PC-9 (cell line): ENCODE results near the gene PIK3R5. TPM values are rescaled to one million over a fixed set of nuclear protein-coding genes. Genes with fewer than 3 reads are reported as not detected.

Experiments used
- BruUV-seq: library from RNA; stranded (reverse); fragments of 400-500 nt; replicated peaks from 2 replicates; lab custom pipeline; 2021; lab: Mats Ljungman, UMichigan
- CTCF ChIA-PET: fragments of 300-600 bp; sonication (Branson Sonifier 250); formaldehyde crosslinking; loops from one replicate; lab custom pipeline; 2022; ENCODE audit warnings: antibody characterized with exemption; lab: Charles Lee
- POLR2A ChIA-PET: fragments of 300-600 bp; sonication (Branson Sonifier 250); formaldehyde crosslinking; loops from one replicate; lab custom pipeline; 2022; ENCODE audit warnings: antibody characterized with exemption; ENCODE audit not compliant: unreplicated experiment; lab: Charles Lee
- DNase-seq, 2 experiments: peaks; one replicate each; pipeline versions ENCODE4 v3.0.0 to v3.0.0-alpha.2; 2015 to 2022; ENCODE audit warnings: mixed read lengths in 1 of 2
- H2AFZ ChIP-seq: fragments of 200-600 bp; sonication (generic); 2 replicates; pipeline ENCODE4 v1.8.1; 2017; ENCODE audit warnings: antibody characterized with exemption
- H3F3A ChIP-seq: fragments of 200-600 bp; sonication (generic); 2 replicates; pipeline ENCODE4 v1.8.1; 2017; ENCODE audit warnings: antibody characterized with exemption, mild to moderate bottlenecking, low read depth; ENCODE audit not compliant: insufficient read depth
- H3K27ac ChIP-seq: fragments of 200-600 bp; sonication (generic); 2 replicates; pipeline ENCODE4 v1.6.1; 2016; ENCODE audit warnings: mixed run types
- H3K27me3 ChIP-seq: fragments of 200-600 bp; sonication (generic); 2 replicates; pipeline ENCODE4 v1.6.1; 2016; ENCODE audit warnings: low read depth, mixed run types; ENCODE audit not compliant: insufficient read depth
- H3K36me3 ChIP-seq: fragments of 200-600 bp; sonication (generic); 2 replicates; pipeline ENCODE4 v1.6.1; 2016; ENCODE audit warnings: low read depth, mixed run types
- H3K4me1 ChIP-seq: fragments of 200-600 bp; sonication (generic); replicated peaks from 2 replicates; pipeline ENCODE4 v1.6.1; 2016; ENCODE audit warnings: mixed run types; ENCODE audit not compliant: insufficient read depth
- H3K4me2 ChIP-seq: fragments of 200-600 bp; sonication (generic); 2 replicates; pipeline ENCODE4 v1.6.1; 2017; ENCODE audit warnings: mixed run types
- H3K4me3 ChIP-seq: fragments of 200-600 bp; sonication (generic); 2 replicates; pipeline ENCODE4 v1.6.1; 2016; ENCODE audit warnings: mixed run types
- H3K79me2 ChIP-seq: fragments of 200-600 bp; sonication (generic); 2 replicates; pipeline ENCODE4 v1.6.1; 2017; ENCODE audit warnings: low read depth, mixed run types
- H3K9me2 ChIP-seq: fragments of 200-600 bp; sonication (generic); 2 replicates; pipeline ENCODE4 v1.8.1; 2017; ENCODE audit warnings: mild to moderate bottlenecking; ENCODE audit not compliant: insufficient read depth
- H3K9me3 ChIP-seq: fragments of 200-600 bp; sonication (generic); 2 replicates; pipeline ENCODE4 v1.8.1; 2016; ENCODE audit warnings: low read depth; ENCODE audit not compliant: insufficient read depth
- H4K20me1 ChIP-seq: fragments of 200-600 bp; sonication (generic); 2 replicates; pipeline ENCODE4 v1.8.1; 2017; ENCODE audit not compliant: insufficient read depth
- CTCF ChIP-seq: fragments of 200-600 bp; sonication (generic); conservative IDR thresholded peaks from 2 replicates; pipeline ENCODE4 v1.6.1; 2017; ENCODE audit warnings: mixed run types, antibody characterized with exemption, mild to moderate bottlenecking, moderate library complexity
- EZH2 ChIP-seq: fragments of 200-600 bp; sonication (generic); IDR thresholded peaks from 2 replicates; pipeline ENCODE4 v1.8.0; 2017; ENCODE audit warnings: antibody characterized with exemption, low read depth
- intact Hi-C: fragments of 100-400 bp; cut with micrococcal nuclease; formaldehyde crosslinking; loops from one replicate; pipeline ENCODE4 v1.10.0; 2022; ENCODE audit not compliant: unreplicated experiment
- total RNA-seq: library from RNA; stranded (reverse); gene quantifications from 2 replicates; pipeline ENCODE4 v1.2.3, GENCODE V29; 2021

Gene PIK3R5
- total RNA-seq, 1 experiment from 2014 or later, result not detected

GRCh38 chr17:8955021-8955959, 10.2 kb downstream of the PIK3R5 start:
- ChIA-PET CTCF (no interaction called here), POLR2A (no interaction called here)
- H3K79me2 ChIP-seq, result no peaks in the 10 kb centered on the region
- no peaks in the 10 kb centered on the region for H3K9me3 ChIP-seq
- H2AFZ ChIP-seq, result no peak overlapping the region
- no peak overlapping the region for H3K4me3 ChIP-seq
- TF ChIP-seq EZH2, result no peak
- TF ChIP-seq CTCF, result no peak
- BruUV-seq, result no TSS peak
- no peaks in the 10 kb centered on the region for H3K36me3 ChIP-seq
- no peak overlapping the region for H3K27ac ChIP-seq
- no peak overlapping the region for H3K4me2 ChIP-seq
- no peaks in the 10 kb centered on the region for H3K9me2 ChIP-seq
- no peak for DNase-seq
- H4K20me1 ChIP-seq, result no peaks in the 10 kb centered on the region
- no peaks in the 10 kb centered on the region for H3F3A ChIP-seq
- peaks cover 58% of the 10 kb centered on the region for H3K27me3 ChIP-seq
- no peaks in the 10 kb centered on the region for H3K4me1 ChIP-seq
- intact Hi-C loops, result no loop called here

GRCh38 chr17:8954339-8954738, 11.2 kb downstream of the PIK3R5 start:
- no TSS peak for BruUV-seq
- Histone ChIP-seq H3K79me2 (no peaks in the 10 kb centered on the region), H3K9me3 (no peaks in the 10 kb centered on the region), H3K27me3 (peaks cover 55% of the 10 kb centered on the region), H3K4me1 (no peaks in the 10 kb centered on the region), H3K9me2 (no peaks in the 10 kb centered on the region), H3K27ac (no peak overlapping the region), H3K36me3 (no peaks in the 10 kb centered on the region), H3K4me2 (no peak overlapping the region), H3F3A (no peaks in the 10 kb centered on the region), H2AFZ (no peak overlapping the region), H3K4me3 (no peak overlapping the region), H4K20me1 (no peaks in the 10 kb centered on the region)
- CTCF ChIA-PET, result no interaction called here
- TF ChIP-seq CTCF (no peak), EZH2 (no peak)
- intact Hi-C loops, result no loop called here
- POLR2A ChIA-PET, result no interaction called here
- no peak for DNase-seq

- CTCF ChIA-PET, result no interaction called here
These were observed 12.2 kb downstream of the PIK3R5 start for GRCh38 chr17:8953156-8953885.

More at GRCh38 chr17:8953156-8953885, 12.2 kb downstream of the PIK3R5 start:
- Histone ChIP-seq H4K20me1 (no peaks in the 10 kb centered on the region), H3K27ac (no peak overlapping the region), H3K9me2 (no peaks in the 10 kb centered on the region), H3F3A (no peaks in the 10 kb centered on the region), H3K4me3 (no peak overlapping the region), H2AFZ (no peak overlapping the region), H3K36me3 (no peaks in the 10 kb centered on the region), H3K27me3 (peaks cover 56% of the 10 kb centered on the region), H3K9me3 (no peaks in the 10 kb centered on the region), H3K4me1 (no peaks in the 10 kb centered on the region), H3K79me2 (no peaks in the 10 kb centered on the region), H3K4me2 (no peak overlapping the region)
- BruUV-seq, result no TSS peak
- DNase-seq, result no peak
- POLR2A ChIA-PET, result no interaction called here
- intact Hi-C loops, result no loop called here
- TF ChIP-seq EZH2 (no peak), CTCF (no peak)
